Measurements from ENCODE around the gene PDK2.

Gene PDK2

DNA sequence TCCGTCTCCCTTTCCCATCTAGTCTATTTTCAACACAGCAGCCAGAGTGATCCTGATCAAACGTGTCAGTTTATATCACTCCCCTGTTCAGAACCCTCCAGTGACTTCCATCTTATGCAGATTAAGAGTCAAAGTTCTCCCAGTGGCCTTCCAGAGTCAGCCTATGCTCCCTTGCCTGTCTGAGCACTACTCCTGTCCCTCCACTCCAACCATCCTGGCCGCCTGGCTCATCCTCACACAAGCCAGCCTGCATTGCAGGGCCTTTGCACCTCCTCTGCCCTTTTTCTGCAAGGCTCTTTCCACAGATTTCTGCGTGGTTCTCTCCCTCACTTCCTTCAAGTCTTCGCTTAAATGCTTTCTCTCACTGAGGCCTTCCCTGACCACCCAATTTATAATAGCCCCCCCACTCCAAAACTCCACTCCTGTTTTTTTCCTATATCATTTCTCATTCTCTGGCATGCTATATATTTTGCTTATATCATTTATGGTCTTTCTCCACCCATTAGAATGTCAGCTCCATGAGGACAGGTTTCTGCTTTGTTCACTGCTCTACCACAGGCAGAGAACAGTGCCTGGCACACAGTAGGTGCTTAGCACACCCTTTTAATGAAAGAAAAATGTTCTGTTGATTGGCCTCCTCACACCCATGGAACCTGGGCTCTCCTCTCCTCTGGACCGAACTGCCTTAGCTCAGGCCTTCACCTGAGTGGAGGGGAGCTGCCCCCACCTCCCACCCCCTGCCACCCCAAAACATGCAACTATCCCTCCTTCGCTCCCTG is 25.5 kb downstream of the PDK2 start:
- no peak for DNase-seq (ENCODE audit: low read depth)
- TF ChIP-seq CTCF (IDR thresholded peaks at IDR 0.05; ENCODE audit: low read depth, low read length, missing control alignments), result no peak
- H3K4me3 ChIP-seq (ENCODE audit: low read depth, low read length), result no peak overlapping the region

DNA sequence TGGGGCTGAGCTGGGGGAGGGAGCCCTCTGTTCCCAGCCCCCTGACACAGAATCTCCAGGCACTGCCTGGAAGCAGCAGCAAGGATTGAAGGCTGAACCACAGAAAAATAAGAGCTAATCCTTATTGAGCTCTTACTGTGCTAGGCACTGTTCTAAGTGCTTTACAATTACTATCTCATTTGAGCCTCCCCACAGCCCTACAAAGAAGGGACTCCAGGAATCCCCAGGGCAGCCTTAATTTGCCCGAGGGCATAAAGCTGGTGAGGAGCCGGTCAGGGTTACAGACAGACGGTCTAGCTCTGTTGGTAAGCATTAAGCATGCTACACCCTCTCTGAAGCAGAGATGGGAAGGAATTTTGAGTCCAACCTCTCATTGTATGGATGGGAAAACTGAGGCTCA is 27.8 kb downstream of the PDK2 start:
- no peak for TF ChIP-seq CTCF (IDR thresholded peaks at IDR 0.05; ENCODE audit: low read depth, low read length, missing control alignments)
- no peak overlapping the region for H3K4me3 ChIP-seq (ENCODE audit: low read depth, low read length)
- DNase-seq (ENCODE audit: low read depth), result no peak

GRCh38 chr17:50123649-50124349 is 28.6 kb downstream of the PDK2 start:
- TF ChIP-seq CTCF (IDR thresholded peaks at IDR 0.05; ENCODE audit: low read depth, low read length, missing control alignments), result no peak
- no peak for DNase-seq (ENCODE audit: low read depth)
- H3K4me3 ChIP-seq (ENCODE audit: low read depth, low read length), result no peak overlapping the region

- no peak for DNase-seq (ENCODE audit: low read depth)
- H3K4me3 ChIP-seq (ENCODE audit: low read depth, low read length), result no peak overlapping the region
- TF ChIP-seq CTCF (IDR thresholded peaks at IDR 0.05; ENCODE audit: low read depth, low read length, missing control alignments), result no peak
Observed at GRCh38 chr17:50125420-50125997, 30.4 kb downstream of the PDK2 start.

GRCh38 chr17:50127697-50128361 is 32.7 kb downstream of the PDK2 start:
- no peak overlapping the region for H3K4me3 ChIP-seq (ENCODE audit: low read depth, low read length)

More at GRCh38 chr17:50127697-50128361, 32.7 kb downstream of the PDK2 start:
- no peak for DNase-seq (ENCODE audit: low read depth)
- no peak for TF ChIP-seq CTCF (IDR thresholded peaks at IDR 0.05; ENCODE audit: low read depth, low read length, missing control alignments)

Data from GM12864 (cell line).